GM19035 (cell line): ENCODE results near the gene METRNL.
"Not testable (repeated sequence)": the region's sequence is repeated elsewhere in the genome, so short reads cannot be mapped to it uniquely, and the experiment has no call there.

ENCODE experiments used
- ATAC-seq: cut with Tn5 transposase; IDR thresholded peaks from one replicate; pipeline ENCODE4 v1.9.1; 2021; ENCODE audit not compliant: unreplicated experiment

The METRNL gene

GRCh38 chr17:83051396-83052240, 27.8 kb upstream of the METRNL start:
- peak; percentile 87 for ATAC-seq

GRCh38 chr17:83052241-83052564, 27.2 kb upstream of the METRNL start:
- ATAC-seq: no peak

GRCh38 chr17:83053021-83053681, 26.3 kb upstream of the METRNL start:
- ATAC-seq: no peak

GRCh38 chr17:83053739-83054451, 25.5 kb upstream of the METRNL start:
- no peak for ATAC-seq

GRCh38 chr17:83054518-83055125, 24.8 kb upstream of the METRNL start:
- no peak for ATAC-seq

- not testable (repeated sequence) for ATAC-seq
Observed at GRCh38 chr17:83055176-83055575, 24.2 kb upstream of the METRNL start.

- no peak for ATAC-seq
Observed at GRCh38 chr17:83055911-83056582, 23.4 kb upstream of the METRNL start.

GRCh38 chr17:83056583-83057396, 22.6 kb upstream of the METRNL start:
- no peak for ATAC-seq

GRCh38 chr17:83057397-83057761, 22.0 kb upstream of the METRNL start:
- no peak for ATAC-seq

GRCh38 chr17:83057793-83058265, 21.6 kb upstream of the METRNL start:
- no peak for ATAC-seq

- ATAC-seq: no peak
Observed at GRCh38 chr17:83058266-83058798, 21.1 kb upstream of the METRNL start.

- ATAC-seq: no peak
Observed at GRCh38 chr17:83061586-83061985, 17.8 kb upstream of the METRNL start.

GRCh38 chr17:83062011-83062817, 17.2 kb upstream of the METRNL start:
- ATAC-seq: no peak

- ATAC-seq: no peak
Observed at GRCh38 chr17:83062818-83063671, 16.4 kb upstream of the METRNL start.

GRCh38 chr17:83064021-83064731, 15.2 kb upstream of the METRNL start:
- ATAC-seq: no peak

- ATAC-seq: no peak
Observed at GRCh38 chr17:83064732-83065659, 14.4 kb upstream of the METRNL start.
